OCI-LY7 (cell line): ENCODE measurements around the gene CORO1C. TPM values are rescaled to one million over a fixed set of nuclear protein-coding genes. Genes with fewer than 3 reads are reported as not detected.

Source experiments
- BruUV-seq: library from RNA; stranded (reverse); fragments of 400-500 nt; replicated peaks from 2 replicates; lab custom pipeline; 2021; lab: Mats Ljungman, UMichigan
- CTCF ChIA-PET: fragments of 300-600 bp; sonication (Branson Sonifier 250); formaldehyde crosslinking; loops from one replicate; lab custom pipeline; 2022; ENCODE audit warnings: antibody characterized with exemption; ENCODE audit not compliant: unreplicated experiment; lab: Charles Lee
- POLR2A ChIA-PET: fragments of 300-600 bp; sonication (Branson Sonifier 250); formaldehyde crosslinking; loops from one replicate; lab custom pipeline; 2022; ENCODE audit warnings: antibody characterized with exemption; lab: Charles Lee
- DNase-seq: peaks from one replicate; pipeline ENCODE4 v3.0.0-alpha.2; 2015; ENCODE audit warnings: low spot score
- H2AFZ ChIP-seq: fragments of 200-600 bp; sonication (generic), shearing (Covaris generic); 2 replicates; pipeline ENCODE4 v1.6.1; 2014; ENCODE audit warnings: mild to moderate bottlenecking, antibody characterized with exemption, low read length, moderate library complexity
- H3K27ac ChIP-seq: fragments of 200-600 bp; sonication (generic); 2 replicates; pipeline ENCODE4 v1.5.1; 2014; ENCODE audit warnings: mixed run types, low read depth, mild to moderate bottlenecking, moderate library complexity, low read length, inconsistent platforms; ENCODE audit not compliant: poor library complexity, severe bottlenecking
- H3K36me3 ChIP-seq: fragments of 200-600 bp; sonication (generic); 2 replicates; pipeline ENCODE4 v1.6.1; 2014; ENCODE audit warnings: mild to moderate bottlenecking, antibody characterized with exemption, low read length, moderate library complexity, mixed read lengths; ENCODE audit not compliant: insufficient read depth
- H3K4me1 ChIP-seq: fragments of 200-600 bp; sonication (generic); 2 replicates; pipeline ENCODE4 v1.5.1; 2014; ENCODE audit warnings: mild to moderate bottlenecking, low read length; ENCODE audit not compliant: insufficient read depth, poor library complexity, severe bottlenecking
- H3K4me2 ChIP-seq: fragments of 200-600 bp; sonication (generic); 2 replicates; pipeline ENCODE4 v1.6.1; 2014; ENCODE audit warnings: mild to moderate bottlenecking, low read length
- H3K4me3 ChIP-seq: fragments of 200-600 bp; sonication (generic); 2 replicates; pipeline ENCODE4 v1.5.1; 2014; ENCODE audit warnings: mild to moderate bottlenecking, low read depth, low read length; ENCODE audit not compliant: poor library complexity, severe bottlenecking
- H3K79me2 ChIP-seq: fragments of 200-600 bp; sonication (generic); 2 replicates; pipeline ENCODE4 v1.6.1; 2016; ENCODE audit warnings: low read depth, mild to moderate bottlenecking, low read length, moderate library complexity, mixed read lengths; ENCODE audit not compliant: insufficient read depth
- H3K9me2 ChIP-seq: fragments of 200-600 bp; sonication (generic); 2 replicates; pipeline ENCODE4 v1.6.1; 2016; ENCODE audit warnings: mild to moderate bottlenecking, low read length, mixed read lengths; ENCODE audit not compliant: insufficient read depth
- H3K9me3 ChIP-seq: fragments of 200-600 bp; sonication (generic); 2 replicates; pipeline ENCODE4 v1.6.1; 2014; ENCODE audit warnings: mild to moderate bottlenecking, mixed run types, low read length, mixed read lengths
- H4K20me1 ChIP-seq: fragments of 200-600 bp; sonication (generic); 2 replicates; pipeline ENCODE4 v1.6.1; 2014; ENCODE audit warnings: mild to moderate bottlenecking, antibody characterized with exemption, low read length, moderate library complexity, mixed read lengths; ENCODE audit not compliant: insufficient read depth
- EZH2phosphoT487 ChIP-seq: fragments of 200-600 bp; sonication (generic); IDR thresholded peaks from 2 replicates; pipeline ENCODE4 v1.6.1; 2018; ENCODE audit warnings: low read depth, borderline replicate concordance, mild to moderate bottlenecking, mixed run types, antibody characterized with exemption, low read length, moderate library complexity, mixed read lengths
- intact Hi-C: fragments of 100-400 bp; cut with micrococcal nuclease; formaldehyde crosslinking; loops from one replicate; pipeline ENCODE4 v1.10.0; 2022; ENCODE audit not compliant: unreplicated experiment
- total RNA-seq, 2 experiments: library from RNA; depleted of rRNA in 1 of 2; stranded (reverse); fragments of >200 nt in 1 of 2; shearing (Covaris generic) in 1 of 2; gene quantifications; 2 replicates each; pipeline ENCODE4 v1.2.3, GENCODE V29; 2014 to 2022
- TF ChIP-seq, protein P1 (sequence below): fragments of 200-600 bp; sonication (generic); conservative IDR thresholded peaks from 2 replicates; pipeline ENCODE4 v1.5.1; 2014; ENCODE audit warnings: mild to moderate bottlenecking, antibody characterized with exemption, low read length, moderate library complexity, mixed read lengths

Gene CORO1C
- total RNA-seq, 2 experiments from 2014 or later = 74.7 to 148 TPM

DNA sequence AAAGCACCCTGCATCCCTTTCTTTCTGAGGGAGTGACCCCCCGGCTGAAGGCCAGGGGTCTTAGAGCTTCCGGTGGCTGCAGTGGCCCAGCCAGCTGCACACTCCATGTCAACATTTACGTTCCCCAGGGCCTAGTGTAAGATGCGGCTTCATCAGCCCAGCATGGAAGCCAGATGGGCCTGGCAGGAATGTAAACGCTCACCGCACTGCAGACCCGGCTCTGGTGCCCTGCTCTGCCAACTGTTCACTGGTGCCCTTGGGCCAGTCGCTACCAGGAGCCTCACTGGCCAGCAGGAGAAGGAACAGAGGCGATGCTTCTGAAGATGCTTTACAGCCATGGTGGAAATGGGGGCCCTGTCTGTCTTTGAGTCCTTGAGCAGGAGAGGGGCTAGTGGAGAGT, 124.8 kb downstream of the CORO1C start:
- Histone ChIP-seq H4K20me1 (no peaks in the 10 kb centered on the region), H3K9me2 (no peaks in the 10 kb centered on the region), H2AFZ (no peak overlapping the region), H3K36me3 (no peaks in the 10 kb centered on the region), H3K4me2 (no peak overlapping the region), H3K9me3 (no peaks in the 10 kb centered on the region), H3K27ac (no peak overlapping the region), H3K4me3 (no peak overlapping the region), H3K79me2 (no peaks in the 10 kb centered on the region), H3K4me1 (no peaks in the 10 kb centered on the region)
- intact Hi-C loops = no loop called here
- DNase-seq = no peak
- ChIA-PET POLR2A (no interaction called here), CTCF (no interaction called here)
- no peak for TF ChIP-seq EZH2phosphoT487
- TF ChIP-seq, protein P1, sequence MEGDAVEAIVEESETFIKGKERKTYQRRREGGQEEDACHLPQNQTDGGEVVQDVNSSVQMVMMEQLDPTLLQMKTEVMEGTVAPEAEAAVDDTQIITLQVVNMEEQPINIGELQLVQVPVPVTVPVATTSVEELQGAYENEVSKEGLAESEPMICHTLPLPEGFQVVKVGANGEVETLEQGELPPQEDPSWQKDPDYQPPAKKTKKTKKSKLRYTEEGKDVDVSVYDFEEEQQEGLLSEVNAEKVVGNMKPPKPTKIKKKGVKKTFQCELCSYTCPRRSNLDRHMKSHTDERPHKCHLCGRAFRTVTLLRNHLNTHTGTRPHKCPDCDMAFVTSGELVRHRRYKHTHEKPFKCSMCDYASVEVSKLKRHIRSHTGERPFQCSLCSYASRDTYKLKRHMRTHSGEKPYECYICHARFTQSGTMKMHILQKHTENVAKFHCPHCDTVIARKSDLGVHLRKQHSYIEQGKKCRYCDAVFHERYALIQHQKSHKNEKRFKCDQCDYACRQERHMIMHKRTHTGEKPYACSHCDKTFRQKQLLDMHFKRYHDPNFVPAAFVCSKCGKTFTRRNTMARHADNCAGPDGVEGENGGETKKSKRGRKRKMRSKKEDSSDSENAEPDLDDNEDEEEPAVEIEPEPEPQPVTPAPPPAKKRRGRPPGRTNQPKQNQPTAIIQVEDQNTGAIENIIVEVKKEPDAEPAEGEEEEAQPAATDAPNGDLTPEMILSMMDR = no peak
- no TSS peak for BruUV-seq

DNA sequence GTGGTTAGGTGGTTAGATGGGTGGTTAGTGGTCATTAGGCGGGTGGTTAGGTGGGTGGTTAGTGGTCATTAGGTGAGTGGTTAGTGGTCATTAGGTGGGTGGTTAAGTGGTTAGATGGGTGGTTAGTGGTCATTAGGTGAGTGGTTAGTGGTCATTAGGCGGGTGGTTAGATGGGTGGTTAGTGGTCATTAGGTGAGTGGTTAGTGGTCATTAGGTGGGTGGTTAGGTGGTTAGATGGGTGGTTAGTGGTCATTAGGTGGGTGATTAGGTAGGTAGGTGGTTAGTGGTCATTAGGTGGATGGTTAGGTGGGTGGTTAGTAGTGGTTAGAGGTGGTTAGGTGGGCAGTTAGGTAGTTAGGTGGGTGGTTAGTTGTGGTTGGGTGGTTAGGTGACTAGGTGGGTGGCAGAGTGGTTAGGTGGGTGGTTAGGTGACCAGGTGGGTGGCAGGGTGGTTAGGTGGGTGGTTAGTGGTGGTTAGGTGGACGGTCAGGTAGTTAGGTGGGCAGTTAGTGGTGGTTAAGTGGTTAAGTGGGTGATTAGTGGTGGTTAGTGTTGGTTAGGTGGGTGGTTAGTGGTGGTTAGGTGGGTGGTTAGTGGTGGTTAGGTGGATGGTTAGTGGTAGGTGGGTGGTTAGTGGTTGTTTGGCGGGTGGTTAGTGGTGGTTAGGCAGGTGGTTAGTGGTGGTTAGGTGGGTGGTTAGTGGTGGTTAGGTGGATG, 125.5 kb downstream of the CORO1C start:
- no TSS peak for BruUV-seq
- ChIA-PET POLR2A (no interaction called here), CTCF (no interaction called here)

More for the DNA sequence above, 125.5 kb downstream of the CORO1C start:
- H3K27ac ChIP-seq = no peak overlapping the region
- H3K9me3 ChIP-seq = no peaks in the 10 kb centered on the region
- intact Hi-C loops = no loop called here
- no peak overlapping the region for H2AFZ ChIP-seq
- H4K20me1 ChIP-seq = no peaks in the 10 kb centered on the region
- H3K4me2 ChIP-seq = no peak overlapping the region
- no peaks in the 10 kb centered on the region for H3K4me1 ChIP-seq
- no peak for DNase-seq
- no peaks in the 10 kb centered on the region for H3K36me3 ChIP-seq
- no peak for TF ChIP-seq EZH2phosphoT487
- TF ChIP-seq, protein P1 = no peak
- H3K79me2 ChIP-seq = no peaks in the 10 kb centered on the region
- no peak overlapping the region for H3K4me3 ChIP-seq
- H3K9me2 ChIP-seq = no peaks in the 10 kb centered on the region
